ENCODE data around the gene CCNI. TPM values are rescaled to one million over a fixed set of nuclear protein-coding genes. Genes with fewer than 3 reads are reported as not detected.

The CCNI gene
- total RNA-seq, 1 donor from 2014 or later: 344 TPM

- H3K9me3 ChIP-seq (replicated peaks): no peaks in the 10 kb centered on the region
- peak overlapping the region; percentile 32 for H3K27ac ChIP-seq (replicated peaks)
- H3K27me3 ChIP-seq (ENCODE audit: low read depth): peaks cover 22% of the 10 kb centered on the region
- intact Hi-C loops (cut with micrococcal nuclease): no loop called here
- no peak for TF ChIP-seq CTCF (IDR thresholded peaks at IDR 0.05; ENCODE audit: borderline replicate concordance)
- peaks cover 35% of the 10 kb centered on the region for H3K4me1 ChIP-seq
- DNase-seq: no peak
- H3K36me3 ChIP-seq: no peaks in the 10 kb centered on the region
- H3K4me3 ChIP-seq: peak overlapping the region; percentile 14
These were observed 28.6 kb upstream of the CCNI start for GRCh38 chr4:77104388-77104787.

- no peaks in the 10 kb centered on the region for H3K36me3 ChIP-seq
- intact Hi-C loops (cut with micrococcal nuclease): no loop called here
- peaks cover 8% of the 10 kb centered on the region for H3K27me3 ChIP-seq (ENCODE audit: low read depth)
- peaks cover 36% of the 10 kb centered on the region for H3K4me1 ChIP-seq
- no peak for TF ChIP-seq CTCF (IDR thresholded peaks at IDR 0.05; ENCODE audit: borderline replicate concordance)
- H3K9me3 ChIP-seq (replicated peaks): no peaks in the 10 kb centered on the region
- no peak for DNase-seq
- peak overlapping the region; percentile 40 for H3K27ac ChIP-seq (replicated peaks)
- no peak overlapping the region for H3K4me3 ChIP-seq
These were observed 24.4 kb upstream of the CCNI start for GRCh38 chr4:77100234-77100633.

DNA sequence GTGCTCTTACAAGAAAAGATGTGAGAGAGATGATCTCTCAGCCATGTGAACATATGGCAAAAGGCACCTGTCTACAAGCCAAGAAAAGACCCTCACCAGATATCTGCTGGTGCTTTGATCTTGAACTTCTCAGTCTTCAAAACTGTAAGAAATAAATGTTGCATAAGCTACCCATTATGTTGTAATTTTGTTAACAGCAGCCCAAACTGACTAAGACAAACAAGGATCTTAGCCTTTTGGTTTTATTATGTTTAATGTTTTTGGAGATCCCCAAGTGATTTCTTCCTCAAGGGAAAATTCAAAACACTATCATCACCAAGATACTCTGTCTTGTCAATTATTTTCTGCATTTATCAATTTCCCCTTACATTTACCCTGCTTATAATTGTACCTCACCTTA, 21.8 kb upstream of the CCNI start:
- no peaks in the 10 kb centered on the region for H3K36me3 ChIP-seq
- TF ChIP-seq CTCF (IDR thresholded peaks at IDR 0.05; ENCODE audit: borderline replicate concordance): no peak
- no peak overlapping the region for H3K27ac ChIP-seq (replicated peaks)
- H3K9me3 ChIP-seq (replicated peaks): no peaks in the 10 kb centered on the region
- H3K27me3 ChIP-seq (ENCODE audit: low read depth): no peaks in the 10 kb centered on the region
- no peak for DNase-seq
- intact Hi-C loops (cut with micrococcal nuclease): loop anchor here (5.0 kb wide), 1 partner anchor 105 kb away; no protein-coding TSS in a partner anchor
- H3K4me1 ChIP-seq: peaks cover 31% of the 10 kb centered on the region
- H3K4me3 ChIP-seq: no peak overlapping the region

DNA sequence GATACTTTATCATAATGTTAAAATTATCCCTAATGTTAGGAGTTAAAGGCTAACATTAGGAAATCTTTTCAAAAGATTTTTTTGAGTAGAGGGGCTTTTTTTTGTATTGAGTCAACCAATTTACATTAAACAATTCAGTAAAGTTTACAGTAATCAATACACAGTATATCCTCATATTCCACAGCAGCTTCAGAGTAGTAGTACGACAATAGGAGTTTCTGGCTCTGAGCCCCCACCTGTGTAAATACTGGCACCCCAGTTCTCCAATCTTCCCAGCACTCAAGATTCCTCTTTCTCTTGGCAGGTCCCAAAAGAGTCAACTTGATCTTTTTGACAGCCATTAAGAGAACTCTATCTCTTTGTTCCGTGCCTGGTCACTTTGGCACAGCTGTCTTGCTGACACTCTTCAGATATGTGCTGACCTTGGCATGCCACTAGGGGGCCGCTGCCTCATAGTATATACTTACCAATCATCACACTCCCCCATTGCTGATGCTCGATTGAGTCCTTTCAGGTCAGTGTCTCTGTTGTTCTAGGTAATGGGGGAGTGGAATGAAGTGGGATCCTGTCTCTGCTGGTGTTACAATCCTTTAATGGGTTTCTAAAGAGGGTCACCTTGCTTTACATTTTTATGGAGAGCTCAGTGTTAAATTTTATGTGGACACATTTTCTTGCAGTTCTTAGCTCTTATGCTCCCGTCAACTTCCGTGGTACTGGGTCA, 19.5 kb upstream of the CCNI start:
- intact Hi-C loops (cut with micrococcal nuclease): loop anchor here (5.0 kb wide), 1 partner anchor 107 kb away; no protein-coding TSS in a partner anchor
- Histone ChIP-seq H3K27ac (replicated peaks) (no peak overlapping the region), H3K4me1 (peaks cover 23% of the 10 kb centered on the region), H3K4me3 (no peak overlapping the region), H3K27me3 (ENCODE audit: low read depth) (no peaks in the 10 kb centered on the region), H3K9me3 (replicated peaks) (no peaks in the 10 kb centered on the region), H3K36me3 (no peaks in the 10 kb centered on the region)
- DNase-seq: peak; percentile 78
- peak; percentile 92 for TF ChIP-seq CTCF (IDR thresholded peaks at IDR 0.05; ENCODE audit: borderline replicate concordance)

DNA sequence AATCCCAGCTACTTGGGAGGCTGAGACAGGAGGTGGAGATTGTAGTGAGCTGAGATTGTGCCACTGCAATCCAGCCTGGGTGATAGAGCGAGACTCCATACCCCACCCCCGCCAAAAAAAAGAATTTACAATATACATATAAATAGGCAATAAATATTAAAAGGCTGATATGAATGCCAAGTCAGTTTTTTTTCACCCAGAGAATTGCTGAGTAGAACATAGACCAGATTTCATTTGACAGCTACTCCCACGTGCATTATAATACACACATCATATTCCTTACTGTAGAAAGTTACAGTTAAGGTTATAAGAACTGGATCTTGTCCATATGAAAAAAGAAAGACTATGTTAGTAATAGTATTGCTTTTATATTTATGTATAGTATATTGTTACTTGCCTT, 18.7 kb upstream of the CCNI start:
- DNase-seq: no peak
- Histone ChIP-seq H3K27ac (replicated peaks) (no peak overlapping the region), H3K36me3 (no peaks in the 10 kb centered on the region), H3K4me1 (peaks cover 19% of the 10 kb centered on the region), H3K9me3 (replicated peaks) (no peaks in the 10 kb centered on the region), H3K27me3 (ENCODE audit: low read depth) (no peaks in the 10 kb centered on the region), H3K4me3 (no peak overlapping the region)
- no peak for TF ChIP-seq CTCF (IDR thresholded peaks at IDR 0.05; ENCODE audit: borderline replicate concordance)
- intact Hi-C loops (cut with micrococcal nuclease): no loop called here

Data from left ventricle myocardium inferior (tissue), 1 donor.